Measurements from ENCODE around the gene FADS6.
A peak's percentile ranks its signal among the peaks of the same experiment; 100 is the strongest.

The FADS6 gene

DNA sequence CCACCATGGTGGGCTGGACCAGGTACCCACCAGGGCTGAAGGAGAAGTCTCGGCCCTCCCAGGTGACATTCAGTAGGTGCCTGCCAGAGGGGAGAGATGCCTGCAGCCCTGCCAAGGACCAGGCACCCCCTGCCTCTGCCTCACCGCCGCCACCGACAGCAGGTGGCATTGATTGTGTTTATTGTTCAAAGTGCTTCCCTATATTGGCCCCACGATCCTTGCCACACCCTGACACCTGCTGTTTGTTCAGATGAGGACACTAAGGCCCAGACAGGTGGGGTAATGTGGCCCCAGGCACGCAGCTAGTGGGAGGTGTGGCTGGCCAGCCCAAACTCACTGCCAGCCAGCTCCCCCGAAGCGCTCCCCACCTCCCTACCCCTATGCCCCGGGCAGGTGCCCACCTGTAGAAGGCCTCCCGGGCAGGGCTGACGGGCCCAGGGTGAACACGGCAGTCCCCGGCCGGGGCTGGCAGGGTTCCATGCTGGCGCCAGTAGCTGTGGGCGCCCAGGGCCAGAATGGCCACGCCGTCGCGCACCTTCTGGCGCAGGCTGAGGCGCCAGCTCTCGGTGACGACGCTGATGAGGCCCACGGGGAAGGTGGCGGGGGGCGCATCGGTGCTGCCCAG lies 41.7 kb downstream of the FADS6 start:
- no peak for DNase-seq

DNA sequence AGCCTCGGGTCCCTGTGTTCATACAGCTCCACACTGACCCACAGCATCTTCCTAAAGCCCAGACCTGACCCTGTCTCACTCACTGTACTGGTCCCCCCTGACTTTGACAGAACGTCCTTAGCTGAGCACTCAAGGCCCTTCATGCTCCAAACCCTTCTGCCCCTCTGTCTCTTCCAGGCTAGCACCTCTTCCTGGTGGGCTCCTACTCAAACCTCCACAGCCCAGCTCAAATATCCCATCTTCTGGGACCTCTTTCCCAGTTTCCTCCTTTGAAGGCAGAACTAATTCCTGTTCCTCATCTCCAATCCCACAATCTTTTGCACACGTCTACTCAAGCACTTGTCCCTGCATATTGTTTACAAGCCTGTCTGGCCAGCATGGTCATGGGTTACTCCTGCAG lies 42.5 kb downstream of the FADS6 start:
- DNase-seq: no peak

DNA sequence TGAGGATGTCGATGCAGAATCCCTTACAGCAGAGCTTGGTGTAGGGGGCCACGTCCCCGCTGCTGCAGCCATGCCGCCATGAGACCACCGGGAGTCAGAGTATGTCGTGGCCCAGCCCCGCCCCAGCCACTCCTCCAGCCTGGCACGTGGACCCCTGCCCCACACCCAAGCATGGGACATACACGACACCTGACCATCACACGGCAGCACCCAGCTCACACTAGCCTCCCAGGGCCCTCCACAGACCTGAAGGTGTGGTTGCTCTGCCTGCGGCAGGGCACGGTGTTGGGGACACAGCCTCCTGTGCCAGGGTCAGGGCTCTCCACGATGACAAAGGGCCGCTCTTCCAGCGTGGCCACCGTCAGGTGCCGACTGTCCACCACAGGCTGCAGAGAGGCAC lies 43.1 kb downstream of the FADS6 start:
- no peak for DNase-seq

DNA sequence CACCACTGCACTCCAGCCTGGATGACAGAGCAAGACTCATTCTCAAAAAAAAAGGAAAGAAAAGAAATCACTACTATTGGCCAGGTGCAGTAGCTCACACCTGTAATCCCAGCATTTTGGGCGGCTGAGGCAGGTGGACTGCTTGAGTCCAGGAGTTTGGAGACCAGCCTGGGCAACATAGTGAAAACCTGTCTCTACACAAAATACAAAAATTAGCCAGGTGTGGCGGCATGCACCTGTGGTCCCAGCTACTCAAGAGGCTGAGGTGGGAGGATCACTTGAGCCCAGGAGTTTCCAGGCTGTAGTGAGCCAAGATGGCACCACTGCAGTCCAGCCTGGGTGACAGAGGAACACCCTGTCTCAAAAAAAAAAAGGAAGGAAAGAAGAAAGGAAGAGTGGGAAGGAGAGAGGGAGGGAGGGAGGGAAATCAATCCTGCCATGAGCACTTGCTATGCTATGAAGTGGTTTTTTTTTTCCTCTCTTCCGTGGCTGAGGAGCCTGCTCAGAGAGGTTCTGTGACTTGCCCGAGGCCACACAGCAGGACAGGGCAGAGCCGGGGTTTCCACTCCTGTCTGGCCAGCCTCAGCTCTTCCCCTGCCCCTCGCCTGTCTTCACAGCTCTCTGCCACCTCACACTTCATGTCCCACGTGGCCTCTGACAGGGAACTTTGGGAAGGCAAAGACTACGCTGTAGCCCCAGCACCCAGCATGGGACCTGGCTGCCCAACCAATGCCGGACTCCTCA lies 44.6 kb downstream of the FADS6 start:
- no peak for DNase-seq

DNA sequence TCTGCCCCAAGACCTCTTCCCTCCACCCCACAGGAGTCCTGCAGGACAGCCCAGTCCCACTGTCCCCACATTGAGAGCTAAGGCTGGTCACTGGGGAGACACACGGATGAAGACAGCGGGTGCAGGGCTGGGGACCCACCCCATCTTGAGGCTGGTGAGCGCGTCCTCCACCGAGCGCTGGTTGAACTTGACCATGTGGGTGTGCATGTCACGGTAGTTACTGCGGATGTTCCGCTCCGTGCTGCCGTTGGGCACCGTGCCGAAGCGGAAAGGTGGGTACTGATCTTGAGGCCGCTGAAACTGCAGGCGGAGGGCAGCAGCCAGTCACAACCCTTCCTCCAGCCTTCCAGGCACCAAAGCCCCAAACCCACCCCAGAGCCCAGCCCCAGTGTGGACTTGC lies 46.8 kb downstream of the FADS6 start:
- DNase-seq: no peak

DNA sequence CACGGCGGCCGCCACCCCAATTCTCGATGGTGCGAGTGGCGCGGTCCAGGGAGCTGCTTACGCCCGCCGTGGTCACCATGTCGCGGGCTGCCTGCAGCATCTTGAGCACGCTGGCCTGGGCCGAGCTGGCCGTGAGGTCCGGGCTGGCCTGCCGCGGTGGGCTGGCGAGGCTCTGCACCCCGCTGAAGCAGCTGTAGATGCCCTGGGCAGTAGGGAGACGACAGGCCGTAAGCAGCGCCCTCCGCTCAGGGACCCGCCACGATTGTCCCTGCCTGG lies 50.1 kb downstream of the FADS6 start:
- no peak for DNase-seq

DNA sequence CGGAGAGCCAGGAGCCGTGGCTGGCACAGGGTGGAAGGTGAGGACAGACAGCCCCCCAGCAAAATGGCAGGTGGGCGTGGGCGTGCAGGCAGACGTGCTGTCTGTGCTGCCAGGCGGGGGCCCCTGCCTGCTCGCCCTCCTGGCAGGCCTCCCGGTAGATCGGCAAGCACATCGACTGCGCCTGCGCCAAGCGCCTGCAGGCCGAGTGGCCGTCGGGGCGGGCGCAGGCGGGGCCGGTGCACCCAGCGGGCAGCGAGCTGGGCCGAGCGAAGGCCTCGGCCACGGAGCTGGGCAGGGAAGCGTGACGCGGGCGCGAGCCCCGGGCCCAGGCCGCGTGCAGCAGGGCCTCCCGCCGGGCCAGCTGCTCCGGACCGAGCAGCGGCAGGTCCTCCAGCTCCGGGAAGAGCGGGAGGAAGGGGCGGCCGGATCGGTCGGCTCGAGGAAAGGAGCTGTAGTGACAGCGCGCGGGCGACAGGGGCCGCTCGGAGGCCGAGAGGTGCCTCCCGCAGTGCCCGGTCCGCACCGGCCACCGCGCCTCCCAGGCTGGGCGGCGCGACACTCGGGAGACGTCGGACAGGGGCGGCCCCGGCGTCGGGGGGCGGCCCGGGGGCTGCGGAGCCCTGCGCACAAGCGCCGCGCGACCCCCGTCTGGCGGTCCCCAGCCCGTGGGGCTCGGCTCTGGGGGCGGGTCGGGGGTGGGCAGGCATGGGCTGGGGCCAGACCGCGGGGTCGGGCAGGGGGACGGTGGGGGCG lies 50.7 kb downstream of the FADS6 start:
- peak in 1 of 2 donors; percentile 35 for DNase-seq

DNA sequence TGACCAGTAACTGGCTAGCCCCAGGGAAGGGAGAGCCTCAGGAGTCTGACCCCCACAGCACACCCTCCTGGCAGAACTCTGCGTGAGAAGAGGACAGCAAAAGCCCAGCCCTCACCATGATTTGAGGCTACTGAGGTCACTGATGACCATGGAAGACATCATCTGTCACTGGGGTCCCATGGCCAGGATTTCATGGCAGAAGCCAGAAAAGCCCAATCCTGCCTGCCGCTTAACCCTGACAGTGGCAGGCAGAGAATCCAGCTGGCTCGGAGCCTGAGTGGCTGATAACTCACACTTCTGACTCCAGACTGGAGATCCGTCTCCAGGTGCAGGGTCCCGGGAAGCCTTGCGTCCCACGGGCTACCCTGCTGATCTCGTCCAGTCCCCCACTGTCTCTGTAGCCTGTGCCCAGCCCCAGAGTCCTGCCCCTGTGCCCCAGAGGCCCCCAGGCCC lies 51.3 kb downstream of the FADS6 start:
- DNase-seq: no peak

DNA sequence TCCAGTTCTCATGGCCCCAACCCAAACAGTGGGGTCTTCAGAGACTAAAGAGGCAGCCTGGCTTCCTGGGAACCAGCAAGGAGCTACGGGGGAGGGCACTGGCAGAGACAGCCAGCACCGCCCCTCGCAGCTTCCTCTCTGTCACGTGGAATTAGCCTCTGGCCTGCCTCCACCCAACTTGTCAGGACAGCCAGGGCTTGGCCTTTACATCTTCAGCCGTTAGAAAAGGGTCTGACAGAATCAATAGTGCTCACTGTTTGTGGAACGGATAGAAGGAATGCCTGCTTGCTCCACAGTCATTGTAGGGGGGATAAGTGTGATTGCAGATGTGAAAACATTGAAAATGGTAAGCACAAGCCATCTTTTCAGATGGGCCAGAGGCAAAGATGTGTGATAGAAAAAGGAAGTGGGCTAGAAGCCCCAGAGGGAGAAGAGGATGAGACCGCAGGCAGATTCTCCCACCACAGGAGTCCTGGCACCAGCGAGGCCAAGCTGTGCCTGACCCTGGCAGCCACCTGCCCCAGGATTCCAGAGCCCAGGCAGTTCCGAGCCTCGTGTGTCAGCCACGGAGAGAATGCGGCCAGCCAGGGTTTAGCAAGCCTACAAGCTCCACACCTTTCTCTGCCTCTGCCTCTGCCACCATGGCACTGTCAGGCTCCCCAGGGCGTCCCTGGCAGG lies 52.3 kb downstream of the FADS6 start:
- DNase-seq: no peak

DNA sequence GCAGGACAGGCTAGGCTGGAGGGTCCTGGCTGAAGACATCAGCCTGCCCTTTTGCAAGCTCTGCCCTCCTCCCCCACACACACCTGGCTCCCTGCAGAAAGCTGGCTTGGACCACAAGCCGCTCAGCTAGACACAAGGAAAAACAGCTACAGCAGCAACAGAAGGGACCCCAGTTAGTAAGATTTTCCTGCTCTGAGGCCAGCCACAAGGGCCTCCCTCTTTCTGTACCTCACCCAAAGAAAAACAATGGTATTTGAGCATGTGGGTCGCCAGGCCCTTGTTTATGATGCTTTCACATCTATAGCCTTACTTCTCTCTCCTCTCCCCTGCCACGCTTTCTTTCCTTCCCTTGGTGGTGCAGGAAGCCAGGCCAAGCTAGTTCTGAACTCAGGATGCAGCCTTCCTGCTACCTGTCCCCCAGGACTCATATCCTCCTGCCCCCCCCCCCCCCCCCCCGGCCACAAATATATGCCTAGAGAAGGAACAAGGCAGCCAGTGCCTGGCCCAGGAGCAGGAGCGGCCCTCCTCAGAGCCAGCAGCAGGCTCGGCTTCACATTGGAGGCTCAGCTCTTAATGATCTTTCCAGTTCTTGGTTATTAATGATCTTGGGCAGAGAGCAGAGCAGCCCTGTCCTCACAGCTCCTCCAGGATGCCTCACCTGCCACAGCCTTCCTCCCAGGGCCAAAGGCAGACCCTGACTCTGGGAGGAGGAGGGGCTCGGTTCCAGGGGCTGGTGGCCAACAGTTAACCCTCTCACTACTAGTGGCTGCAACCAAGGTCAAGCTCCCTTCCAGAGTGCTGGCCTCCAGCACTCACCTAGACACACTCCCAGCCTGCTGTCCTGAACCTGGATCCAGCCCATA lies 53.2 kb downstream of the FADS6 start:
- no peak for DNase-seq

DNA sequence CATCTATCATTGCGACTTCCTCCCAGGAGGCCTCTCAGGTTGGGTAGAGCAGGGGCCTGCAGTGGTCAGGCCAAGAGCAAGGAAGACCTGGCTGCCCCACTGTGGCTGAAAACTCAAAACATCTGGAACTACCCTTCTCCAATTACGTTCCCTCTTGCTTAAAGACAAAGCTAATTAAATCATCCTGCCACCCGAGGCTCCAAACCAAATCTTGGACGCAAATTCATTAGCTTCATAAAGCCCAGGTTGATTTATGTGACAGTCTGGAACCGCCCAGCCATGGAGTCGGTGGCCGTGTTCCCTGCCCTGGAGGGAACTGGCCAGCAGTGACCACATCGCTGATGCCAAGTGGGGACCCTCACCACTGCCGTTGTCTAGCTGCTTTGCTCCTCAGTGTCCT lies 55.2 kb downstream of the FADS6 start:
- no peak for DNase-seq

DNA sequence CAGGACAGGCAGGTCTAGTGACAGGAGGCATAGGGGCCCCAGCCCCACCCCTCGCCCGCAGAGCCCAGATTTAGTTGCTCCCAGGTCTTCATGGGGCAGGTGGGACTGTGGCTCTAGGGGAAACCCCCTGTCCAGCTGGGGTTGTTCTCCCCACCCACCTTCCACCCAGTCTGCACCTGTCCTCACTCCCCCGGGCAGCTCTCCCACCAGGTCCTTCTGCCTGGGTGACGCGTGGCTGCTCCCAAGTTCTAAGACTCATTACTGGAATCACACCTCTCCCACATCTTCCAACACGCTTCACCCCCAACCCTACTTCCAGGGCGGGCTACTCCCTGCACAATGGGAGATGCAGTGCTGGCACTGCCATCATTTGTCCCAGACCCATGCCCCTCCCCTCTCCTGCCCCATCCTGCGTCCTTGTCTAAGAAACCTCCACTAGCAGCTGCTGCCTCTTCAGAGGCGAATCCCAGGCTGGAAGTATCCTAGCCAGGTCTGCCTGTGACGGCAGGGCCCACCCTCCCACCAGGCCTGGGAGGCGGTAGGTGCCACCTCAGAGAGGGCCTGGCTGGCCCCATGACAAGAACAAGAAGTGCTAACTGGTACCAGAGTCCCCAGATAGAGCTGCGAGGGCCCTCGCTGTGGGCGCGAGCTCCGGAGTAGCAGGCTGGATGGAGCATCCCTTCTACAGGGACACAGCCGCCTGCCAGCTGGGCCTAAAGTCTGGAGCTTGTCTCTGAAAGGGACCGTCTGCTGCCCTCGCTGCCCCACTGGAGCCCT lies 56.6 kb downstream of the FADS6 start:
- no peak for DNase-seq

DNA sequence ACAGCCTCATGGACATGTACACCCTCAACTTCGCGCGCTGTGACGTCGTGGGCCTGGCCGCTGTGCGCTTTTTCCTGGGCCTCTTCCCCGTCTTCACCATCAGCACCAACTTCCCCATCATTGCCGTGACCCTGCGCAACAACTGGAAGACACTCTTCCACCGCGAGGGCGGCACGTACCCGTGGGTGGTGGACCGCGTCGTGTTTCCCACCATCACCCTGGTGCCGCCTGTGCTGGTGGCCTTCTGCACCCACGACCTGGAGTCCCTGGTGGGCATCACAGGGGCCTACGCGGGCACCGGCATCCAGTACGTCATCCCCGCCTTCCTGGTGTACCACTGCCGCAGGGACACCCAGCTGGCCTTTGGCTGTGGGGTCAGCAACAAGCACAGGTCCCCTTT lies 57.2 kb downstream of the FADS6 start:
- DNase-seq: no peak

DNA sequence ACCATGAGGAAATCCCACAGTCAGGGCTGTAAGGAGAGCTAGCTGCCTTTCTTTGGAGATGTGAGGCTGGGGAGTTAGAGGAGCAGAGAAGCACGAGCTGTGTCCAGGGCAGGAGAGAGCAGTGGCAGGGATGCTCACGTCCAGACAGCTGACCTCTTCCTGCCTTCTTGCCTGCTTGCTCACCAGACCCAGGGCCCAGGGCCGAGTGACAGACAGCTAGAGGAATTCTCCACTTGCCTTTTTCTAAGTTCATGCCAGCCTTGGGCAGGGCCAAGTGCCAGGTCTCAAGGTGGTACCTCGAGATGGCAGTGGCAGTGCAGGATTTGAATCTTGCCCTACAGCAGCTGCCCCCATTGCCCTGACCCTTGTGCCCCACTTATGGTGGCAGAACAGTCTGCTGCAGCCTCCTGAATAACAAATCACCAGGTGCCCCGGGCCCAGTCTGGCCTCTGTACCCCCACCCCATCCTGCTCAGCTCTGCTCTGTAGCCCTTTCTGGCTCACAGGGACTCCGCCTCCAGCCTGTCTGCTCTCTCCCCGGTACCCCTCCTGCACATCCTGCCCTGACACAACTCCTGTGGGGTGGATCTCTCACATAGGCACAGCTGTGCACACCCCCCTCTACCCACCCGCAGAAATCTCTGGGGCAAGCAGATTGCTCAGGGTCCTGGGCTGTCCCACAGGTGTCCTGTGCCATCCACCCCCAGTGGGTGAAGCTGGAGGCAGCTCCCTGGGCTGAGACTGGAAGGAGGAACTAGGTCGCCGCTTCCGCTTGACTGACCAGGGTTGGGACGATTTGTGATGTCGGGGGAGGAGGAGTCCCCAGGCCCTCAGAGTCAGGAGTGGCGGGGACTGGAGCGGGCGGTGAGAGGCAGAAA lies 59.7 kb downstream of the FADS6 start:
- no peak for DNase-seq

DNA sequence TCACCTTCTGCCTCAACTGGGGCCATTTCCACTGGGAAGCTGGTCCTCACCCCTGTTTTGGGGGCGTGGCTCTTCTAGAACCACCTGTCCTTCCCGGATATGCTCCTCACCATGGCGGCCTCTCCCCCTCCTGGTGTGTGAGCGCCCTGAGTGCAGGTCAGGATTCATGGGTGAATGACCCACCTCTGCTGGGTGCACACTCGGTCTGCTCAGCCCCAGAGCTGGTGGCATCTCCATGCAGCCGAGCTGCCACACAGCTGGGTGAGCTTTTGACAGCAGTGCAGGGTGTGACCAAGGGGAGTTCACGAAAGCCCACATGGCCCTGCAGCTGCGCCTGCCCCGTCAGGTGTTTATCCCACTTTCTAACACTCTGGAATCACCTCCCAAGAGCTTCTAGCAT lies 61.0 kb downstream of the FADS6 start:
- DNase-seq: no peak

DNA sequence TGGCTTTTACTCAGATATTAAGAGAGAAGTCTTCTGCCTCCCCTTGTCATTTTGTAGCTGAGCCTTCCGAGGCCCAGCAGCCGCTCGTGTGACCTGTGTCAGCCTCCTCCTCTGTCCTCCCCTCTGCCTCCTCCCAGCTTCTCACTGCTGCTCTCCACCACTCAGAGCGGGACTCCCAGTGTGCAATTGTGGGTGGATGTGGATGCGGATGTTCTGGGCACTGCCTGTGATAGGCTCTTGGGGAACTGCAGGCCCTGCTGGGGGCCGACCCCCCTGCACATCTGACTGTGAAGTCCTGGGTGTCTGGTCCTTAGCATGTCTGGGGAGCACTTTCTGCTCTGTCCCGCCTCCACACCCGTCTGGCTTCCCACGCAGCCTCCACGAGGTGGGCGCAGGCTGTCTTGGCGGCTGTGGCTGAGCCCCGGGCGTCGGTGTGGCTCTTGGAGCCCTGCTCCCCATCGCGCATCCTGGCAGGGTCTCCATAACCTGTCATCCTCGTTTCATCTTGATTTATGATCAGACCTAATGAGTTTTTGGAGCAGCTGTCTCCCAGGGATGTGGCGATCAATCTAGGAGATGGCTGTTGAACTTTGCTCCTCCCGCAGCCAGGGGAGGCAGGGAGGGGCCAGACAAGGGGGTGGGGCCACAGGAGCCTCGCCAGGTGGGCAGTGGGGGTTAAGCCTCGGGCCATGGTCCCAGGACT lies 61.8 kb downstream of the FADS6 start:
- DNase-seq: no peak

DNA sequence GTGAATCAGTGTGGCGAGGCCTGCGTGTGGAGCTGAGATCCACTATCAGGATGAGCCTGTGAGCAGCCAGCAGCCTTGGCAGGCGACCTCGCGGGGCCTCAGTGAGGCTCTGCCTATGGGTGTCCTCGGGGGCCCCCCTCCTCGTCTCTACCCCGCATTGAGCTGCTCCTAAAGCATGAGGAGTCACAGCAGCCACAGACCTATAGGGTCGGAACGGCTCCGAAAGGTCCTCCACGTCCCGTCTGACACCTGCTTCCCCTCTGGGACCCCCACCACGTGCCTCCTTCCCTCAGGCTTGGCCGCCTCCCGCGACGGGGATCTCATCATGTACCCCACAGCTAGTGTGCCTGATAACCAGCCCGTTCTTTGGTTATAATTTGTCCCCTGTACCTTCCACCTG lies 62.6 kb downstream of the FADS6 start:
- DNase-seq: no peak

DNA sequence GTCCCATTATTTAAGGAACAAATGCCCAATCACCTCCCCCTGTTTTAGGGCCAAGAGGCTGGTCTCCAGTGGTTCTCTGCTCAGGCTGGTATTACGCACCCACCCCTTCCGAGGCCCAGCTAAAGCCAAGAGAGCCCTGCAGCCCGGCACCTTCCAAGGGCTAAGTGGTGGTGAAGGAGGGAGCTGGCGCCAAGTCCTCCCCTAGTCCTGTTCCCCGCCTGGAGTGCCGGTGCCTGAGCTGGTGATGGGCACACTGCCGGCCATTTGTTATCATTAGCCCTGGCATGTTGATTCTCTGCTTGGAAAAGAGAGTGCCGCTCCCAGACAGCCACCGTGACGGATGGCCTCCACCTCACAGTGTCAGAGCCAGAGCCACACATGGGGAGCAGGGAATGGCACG lies 65.6 kb downstream of the FADS6 start:
- DNase-seq: no peak
